Measurements from ENCODE around the gene SELENOP.

SELENOP gene

GRCh38 chr5:42785756-42786155 is 25.9 kb downstream of the SELENOP start:
- no peak for ATAC-seq
- TF ChIP-seq ZNF70 (CRISPR knock-in tag; IDR thresholded peaks at IDR 0.05): no peak
- no peak for TF ChIP-seq GLIS3 (CRISPR knock-in tag; IDR thresholded peaks at IDR 0.05)
- no peak for TF ChIP-seq ISL1 (CRISPR knock-in tag; IDR thresholded peaks at IDR 0.05)
- no peak for TF ChIP-seq ZFP30 (CRISPR knock-in tag; IDR thresholded peaks at IDR 0.05)
- TF ChIP-seq PATZ1 (CRISPR knock-in tag; IDR thresholded peaks at IDR 0.05; ENCODE audit: borderline replicate concordance): no peak
- TF ChIP-seq PPARA (CRISPR knock-in tag; IDR thresholded peaks at IDR 0.05; ENCODE audit: borderline replicate concordance): no peak
- TF ChIP-seq RARB (CRISPR knock-in tag; IDR thresholded peaks at IDR 0.05): no peak
- no peak for TF ChIP-seq TCF4 (CRISPR knock-in tag; IDR thresholded peaks at IDR 0.05; ENCODE audit: borderline replicate concordance)
- TF ChIP-seq ARNTL (CRISPR knock-in tag; IDR thresholded peaks at IDR 0.05; ENCODE audit: borderline replicate concordance, low read depth): no peak
- no peak for TF ChIP-seq ZNF8 (CRISPR knock-in tag; IDR thresholded peaks at IDR 0.05)
- TF ChIP-seq CSRNP3 (CRISPR knock-in tag; IDR thresholded peaks at IDR 0.05): no peak
- no peak for TF ChIP-seq TOX (CRISPR knock-in tag; IDR thresholded peaks at IDR 0.05; ENCODE audit: borderline replicate concordance)
- TF ChIP-seq TSHZ2 (CRISPR knock-in tag; IDR thresholded peaks at IDR 0.05): no peak

GRCh38 chr5:42784132-42784531 is 27.6 kb downstream of the SELENOP start:
- no peak for ATAC-seq
- TF ChIP-seq GLIS3 (CRISPR knock-in tag; IDR thresholded peaks at IDR 0.05) (no peak), CSRNP3 (CRISPR knock-in tag; IDR thresholded peaks at IDR 0.05) (no peak), ESRRG (CRISPR knock-in tag; IDR thresholded peaks at IDR 0.05) (no peak), BACH2 (CRISPR knock-in tag; IDR thresholded peaks at IDR 0.05; ENCODE audit: borderline replicate concordance) (no peak)

GRCh38 chr5:42781584-42781983 is 30.1 kb downstream of the SELENOP start:
- TF ChIP-seq TSHZ2 (CRISPR knock-in tag; IDR thresholded peaks at IDR 0.05) (no peak), ZFP3 (CRISPR knock-in tag; IDR thresholded peaks at IDR 0.05) (no peak)
- no peak for ATAC-seq

- TF ChIP-seq ISL1 (CRISPR knock-in tag; IDR thresholded peaks at IDR 0.05) (no peak), TOX (CRISPR knock-in tag; IDR thresholded peaks at IDR 0.05; ENCODE audit: borderline replicate concordance) (no peak), CSDC2 (CRISPR knock-in tag; IDR thresholded peaks at IDR 0.05) (no peak), ZNF8 (CRISPR knock-in tag; IDR thresholded peaks at IDR 0.05) (no peak), PATZ1 (CRISPR knock-in tag; IDR thresholded peaks at IDR 0.05; ENCODE audit: borderline replicate concordance) (no peak), ZFP3 (CRISPR knock-in tag; IDR thresholded peaks at IDR 0.05) (no peak), PPARA (CRISPR knock-in tag; IDR thresholded peaks at IDR 0.05; ENCODE audit: borderline replicate concordance) (no peak), ESRRG (CRISPR knock-in tag; IDR thresholded peaks at IDR 0.05) (no peak), ARNTL (CRISPR knock-in tag; IDR thresholded peaks at IDR 0.05; ENCODE audit: borderline replicate concordance, low read depth) (no peak)
- ATAC-seq: no peak
Measured at GRCh38 chr5:42779083-42779482, 32.6 kb downstream of the SELENOP start.
